Measurements from ENCODE around the gene IREB2. TPM values are rescaled to one million over a fixed set of nuclear protein-coding genes. Genes with fewer than 3 reads are reported as not detected.
"Not testable (repeated sequence)": the region's sequence is repeated elsewhere in the genome, so short reads cannot be mapped to it uniquely, and the experiment has no call there.

The IREB2 gene
- total RNA-seq, 1 donor from 2014 or later: 55.9 TPM

DNA sequence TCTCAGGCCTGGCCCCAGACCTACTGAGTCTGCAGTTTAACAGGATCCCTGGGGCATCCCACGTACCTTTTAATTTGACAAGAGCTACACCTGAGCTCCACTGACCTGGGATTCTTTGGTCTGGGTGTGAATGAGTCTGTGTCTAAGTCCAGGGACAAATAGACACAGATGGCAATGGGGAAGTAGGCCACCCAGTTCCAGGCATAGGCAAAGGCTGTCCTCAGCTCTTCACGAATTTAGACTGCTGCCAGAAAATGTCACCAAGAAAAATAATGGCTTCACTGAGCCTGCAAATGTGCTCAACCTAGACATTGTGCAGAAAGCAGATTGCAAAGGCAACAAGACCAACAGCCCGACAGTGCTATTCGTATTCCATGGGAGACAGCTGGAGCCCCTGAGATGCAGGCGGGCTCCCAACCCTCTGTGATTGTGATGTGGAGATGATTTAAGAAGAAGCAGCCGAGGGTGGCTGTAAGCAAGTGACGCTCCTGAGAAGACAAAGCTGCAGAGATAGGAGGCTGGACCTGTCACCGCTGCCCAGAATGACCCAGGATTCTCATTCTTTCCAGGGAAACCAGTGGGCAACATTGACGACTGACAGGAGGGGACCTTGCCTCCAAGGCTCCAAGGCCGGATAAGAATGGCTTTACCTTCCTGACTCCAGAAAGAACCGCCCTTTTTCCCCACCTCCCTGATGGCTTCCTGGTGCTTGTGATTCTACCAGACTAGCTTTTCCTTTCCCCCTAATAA lies 39.8 kb upstream of the IREB2 start:
- H3K36me3 Mint-ChIP-seq (ENCODE audit: unreplicated experiment): no peaks in the 10 kb centered on the region
- no peaks in the 10 kb centered on the region for H3K9me3 Mint-ChIP-seq (ENCODE audit: unreplicated experiment)
- H3K27ac Mint-ChIP-seq (ENCODE audit: unreplicated experiment): no peak overlapping the region
- peaks cover 28% of the 10 kb centered on the region for H3K4me1 Mint-ChIP-seq (ENCODE audit: unreplicated experiment)
- peaks cover 15% of the 10 kb centered on the region for H3K27me3 Mint-ChIP-seq (ENCODE audit: unreplicated experiment)
- no peak for DNase-seq (ENCODE audit: extremely low spot score, unreplicated experiment)
- TF ChIP-seq, protein P1, sequence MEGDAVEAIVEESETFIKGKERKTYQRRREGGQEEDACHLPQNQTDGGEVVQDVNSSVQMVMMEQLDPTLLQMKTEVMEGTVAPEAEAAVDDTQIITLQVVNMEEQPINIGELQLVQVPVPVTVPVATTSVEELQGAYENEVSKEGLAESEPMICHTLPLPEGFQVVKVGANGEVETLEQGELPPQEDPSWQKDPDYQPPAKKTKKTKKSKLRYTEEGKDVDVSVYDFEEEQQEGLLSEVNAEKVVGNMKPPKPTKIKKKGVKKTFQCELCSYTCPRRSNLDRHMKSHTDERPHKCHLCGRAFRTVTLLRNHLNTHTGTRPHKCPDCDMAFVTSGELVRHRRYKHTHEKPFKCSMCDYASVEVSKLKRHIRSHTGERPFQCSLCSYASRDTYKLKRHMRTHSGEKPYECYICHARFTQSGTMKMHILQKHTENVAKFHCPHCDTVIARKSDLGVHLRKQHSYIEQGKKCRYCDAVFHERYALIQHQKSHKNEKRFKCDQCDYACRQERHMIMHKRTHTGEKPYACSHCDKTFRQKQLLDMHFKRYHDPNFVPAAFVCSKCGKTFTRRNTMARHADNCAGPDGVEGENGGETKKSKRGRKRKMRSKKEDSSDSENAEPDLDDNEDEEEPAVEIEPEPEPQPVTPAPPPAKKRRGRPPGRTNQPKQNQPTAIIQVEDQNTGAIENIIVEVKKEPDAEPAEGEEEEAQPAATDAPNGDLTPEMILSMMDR (IDR thresholded peaks at IDR 0.05): no peak
- H3K4me3 Mint-ChIP-seq (ENCODE audit: unreplicated experiment): no peak overlapping the region

- H3K4me3 Mint-ChIP-seq (ENCODE audit: unreplicated experiment): no peak overlapping the region
- no peaks in the 10 kb centered on the region for H3K9me3 Mint-ChIP-seq (ENCODE audit: unreplicated experiment)
- peaks cover 25% of the 10 kb centered on the region for H3K4me1 Mint-ChIP-seq (ENCODE audit: unreplicated experiment)
- H3K36me3 Mint-ChIP-seq (ENCODE audit: unreplicated experiment): no peaks in the 10 kb centered on the region
- no peak overlapping the region for H3K27ac Mint-ChIP-seq (ENCODE audit: unreplicated experiment)
- no peak for DNase-seq (ENCODE audit: extremely low spot score, unreplicated experiment)
- TF ChIP-seq, protein P1 (IDR thresholded peaks at IDR 0.05): no peak
- H3K27me3 Mint-ChIP-seq (ENCODE audit: unreplicated experiment): peaks cover 13% of the 10 kb centered on the region
These were observed 38.9 kb upstream of the IREB2 start for GRCh38 chr15:78399091-78399490.

DNA sequence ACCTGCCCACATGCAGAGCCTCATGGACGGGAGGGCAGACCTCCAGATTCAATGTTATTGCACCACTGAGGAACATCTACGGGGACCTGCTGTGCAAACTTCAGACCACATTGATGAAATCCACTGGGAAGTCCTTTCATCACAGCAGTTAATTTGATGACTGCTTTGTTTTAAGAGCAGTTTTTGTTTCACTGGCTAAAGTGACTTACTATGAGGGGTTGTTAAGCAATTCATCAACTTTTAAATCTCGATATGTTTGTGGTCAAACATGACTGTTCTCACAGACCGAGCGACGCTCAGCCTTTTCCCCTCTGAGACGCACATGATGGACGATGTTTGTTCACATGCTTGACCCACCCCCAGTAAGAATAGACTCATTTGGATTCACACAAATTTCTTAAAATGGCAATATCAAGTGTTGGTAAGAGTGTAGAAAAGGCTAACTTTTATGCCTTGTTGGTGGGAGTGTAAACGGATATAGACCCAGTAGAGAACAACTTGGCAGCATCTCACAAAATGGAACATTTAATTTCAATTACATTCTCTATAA lies 35.9 kb upstream of the IREB2 start:
- DNase-seq (ENCODE audit: extremely low spot score, unreplicated experiment): no peak
- Mint-ChIP-seq H3K4me1 (ENCODE audit: unreplicated experiment) (peaks cover 4% of the 10 kb centered on the region), H3K27me3 (ENCODE audit: unreplicated experiment) (peaks cover 11% of the 10 kb centered on the region), H3K36me3 (ENCODE audit: unreplicated experiment) (no peaks in the 10 kb centered on the region), H3K9me3 (ENCODE audit: unreplicated experiment) (no peaks in the 10 kb centered on the region), H3K27ac (ENCODE audit: unreplicated experiment) (no peak overlapping the region), H3K4me3 (ENCODE audit: unreplicated experiment) (no peak overlapping the region)
- TF ChIP-seq, protein P1 (IDR thresholded peaks at IDR 0.05): no peak

GRCh38 chr15:78404125-78404524 lies 33.9 kb upstream of the IREB2 start:
- Mint-ChIP-seq H3K27me3 (ENCODE audit: unreplicated experiment) (peaks cover 18% of the 10 kb centered on the region), H3K4me1 (ENCODE audit: unreplicated experiment) (peaks cover 2% of the 10 kb centered on the region), H3K4me3 (ENCODE audit: unreplicated experiment) (no peak overlapping the region), H3K9me3 (ENCODE audit: unreplicated experiment) (no peaks in the 10 kb centered on the region), H3K36me3 (ENCODE audit: unreplicated experiment) (no peaks in the 10 kb centered on the region), H3K27ac (ENCODE audit: unreplicated experiment) (no peak overlapping the region)
- TF ChIP-seq, protein P1 (IDR thresholded peaks at IDR 0.05): no peak
- DNase-seq (ENCODE audit: extremely low spot score, unreplicated experiment): no peak

GRCh38 chr15:78404796-78405195 lies 33.2 kb upstream of the IREB2 start:
- not testable (repeated sequence) for H3K4me1 Mint-ChIP-seq (ENCODE audit: unreplicated experiment); H3K27ac Mint-ChIP-seq (ENCODE audit: unreplicated experiment); H3K36me3 Mint-ChIP-seq (ENCODE audit: unreplicated experiment); H3K4me3 Mint-ChIP-seq (ENCODE audit: unreplicated experiment); H3K9me3 Mint-ChIP-seq (ENCODE audit: unreplicated experiment); DNase-seq (ENCODE audit: extremely low spot score, unreplicated experiment)
- H3K27me3 Mint-ChIP-seq (ENCODE audit: unreplicated experiment): peaks cover 19% of the 10 kb centered on the region

Data from osteocyte (in vitro differentiated cells).